ENCODE measurements around the gene HCAR3.

Gene HCAR3

DNA sequence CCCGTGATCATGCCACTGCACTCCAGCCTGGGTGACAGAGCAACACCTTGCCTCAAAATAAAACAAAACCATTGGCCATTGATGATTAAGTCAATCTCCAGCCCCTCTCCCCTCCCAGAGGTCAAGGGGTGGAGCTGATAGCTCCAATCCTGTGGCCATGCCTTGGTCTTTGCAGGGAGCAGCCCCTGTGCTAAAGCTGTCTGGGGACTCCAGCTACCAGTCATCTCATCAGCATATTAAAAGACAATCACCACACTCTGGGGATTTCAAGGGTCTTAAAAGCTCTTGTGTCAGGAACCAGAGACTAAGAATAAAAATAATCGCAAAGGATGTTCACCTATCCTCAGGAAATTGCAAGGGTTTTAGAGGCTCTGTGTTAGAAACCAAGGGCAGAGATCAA, 44.1 kb downstream of the HCAR3 start:
- in situ Hi-C loops (cut with MboI; ENCODE audit: low sequenced_read_pairs, unreplicated experiment), result no loop called here
- DNase-seq (ENCODE audit: low spot score), result no peak
- TF ChIP-seq, protein P1, sequence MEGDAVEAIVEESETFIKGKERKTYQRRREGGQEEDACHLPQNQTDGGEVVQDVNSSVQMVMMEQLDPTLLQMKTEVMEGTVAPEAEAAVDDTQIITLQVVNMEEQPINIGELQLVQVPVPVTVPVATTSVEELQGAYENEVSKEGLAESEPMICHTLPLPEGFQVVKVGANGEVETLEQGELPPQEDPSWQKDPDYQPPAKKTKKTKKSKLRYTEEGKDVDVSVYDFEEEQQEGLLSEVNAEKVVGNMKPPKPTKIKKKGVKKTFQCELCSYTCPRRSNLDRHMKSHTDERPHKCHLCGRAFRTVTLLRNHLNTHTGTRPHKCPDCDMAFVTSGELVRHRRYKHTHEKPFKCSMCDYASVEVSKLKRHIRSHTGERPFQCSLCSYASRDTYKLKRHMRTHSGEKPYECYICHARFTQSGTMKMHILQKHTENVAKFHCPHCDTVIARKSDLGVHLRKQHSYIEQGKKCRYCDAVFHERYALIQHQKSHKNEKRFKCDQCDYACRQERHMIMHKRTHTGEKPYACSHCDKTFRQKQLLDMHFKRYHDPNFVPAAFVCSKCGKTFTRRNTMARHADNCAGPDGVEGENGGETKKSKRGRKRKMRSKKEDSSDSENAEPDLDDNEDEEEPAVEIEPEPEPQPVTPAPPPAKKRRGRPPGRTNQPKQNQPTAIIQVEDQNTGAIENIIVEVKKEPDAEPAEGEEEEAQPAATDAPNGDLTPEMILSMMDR (IDR thresholded peaks at IDR 0.05; ENCODE audit: borderline replicate concordance, control extremely low read depth, extremely low read depth, insufficient read depth, missing control alignments), result no peak

DNA sequence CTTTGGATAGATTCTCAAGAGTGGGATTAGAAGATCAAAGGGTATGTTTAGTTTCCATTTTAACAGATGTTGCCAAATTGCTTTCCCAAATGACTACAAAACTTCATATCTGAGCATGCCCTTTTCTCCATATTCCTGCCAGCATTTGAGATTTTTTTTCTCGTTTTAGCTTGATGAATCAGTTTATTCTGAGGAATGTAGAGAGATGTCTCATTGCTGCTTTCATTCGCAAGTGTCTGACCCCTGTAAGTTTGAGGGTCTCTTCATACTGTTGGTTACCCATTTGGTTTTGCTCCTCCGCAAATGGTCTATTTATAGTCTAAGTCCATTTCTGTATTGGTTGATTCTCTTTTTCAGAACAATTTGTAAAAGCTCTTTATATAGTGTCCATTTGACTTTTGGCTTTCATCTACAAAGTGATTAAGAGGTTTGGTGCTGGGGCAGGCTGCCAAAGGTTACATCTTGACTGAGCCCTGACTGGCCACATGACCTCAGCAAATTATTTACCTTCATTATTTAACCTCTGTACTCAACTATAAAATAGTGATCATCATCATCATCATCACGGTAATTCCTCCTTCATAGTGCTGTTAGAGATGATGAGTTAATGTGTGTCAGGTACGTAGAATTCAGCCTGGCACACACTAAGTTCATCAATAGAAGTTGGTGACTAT, 47.1 kb downstream of the HCAR3 start:
- in situ Hi-C loops (cut with MboI; ENCODE audit: low sequenced_read_pairs, unreplicated experiment), result no loop called here
- TF ChIP-seq, protein P1 (IDR thresholded peaks at IDR 0.05; ENCODE audit: borderline replicate concordance, control extremely low read depth, extremely low read depth, insufficient read depth, missing control alignments), result no peak
- no peak for DNase-seq (ENCODE audit: low spot score)

DNA sequence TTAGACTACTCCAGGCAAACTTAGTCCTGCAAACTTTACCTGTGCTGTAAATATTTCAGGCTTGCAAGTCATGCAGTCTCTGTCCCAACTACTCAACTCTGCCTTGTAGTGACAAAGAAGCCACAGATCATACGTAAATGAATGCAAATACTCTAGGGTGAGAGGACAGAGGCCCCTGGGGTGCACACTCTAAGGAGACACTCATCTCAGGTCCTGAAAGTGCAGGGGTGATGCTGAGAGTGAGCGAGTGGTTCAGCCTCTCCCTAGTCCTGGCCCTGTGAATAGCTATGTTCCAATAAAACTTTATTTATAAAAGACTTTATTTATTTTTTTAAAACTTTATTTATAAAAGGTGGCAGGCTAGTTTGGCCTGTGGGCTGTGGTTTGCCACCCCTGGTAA, 48.3 kb downstream of the HCAR3 start:
- TF ChIP-seq, protein P1 (IDR thresholded peaks at IDR 0.05; ENCODE audit: borderline replicate concordance, control extremely low read depth, extremely low read depth, insufficient read depth, missing control alignments), result no peak
- in situ Hi-C loops (cut with MboI; ENCODE audit: low sequenced_read_pairs, unreplicated experiment), result no loop called here
- DNase-seq (ENCODE audit: low spot score), result no peak

DNA sequence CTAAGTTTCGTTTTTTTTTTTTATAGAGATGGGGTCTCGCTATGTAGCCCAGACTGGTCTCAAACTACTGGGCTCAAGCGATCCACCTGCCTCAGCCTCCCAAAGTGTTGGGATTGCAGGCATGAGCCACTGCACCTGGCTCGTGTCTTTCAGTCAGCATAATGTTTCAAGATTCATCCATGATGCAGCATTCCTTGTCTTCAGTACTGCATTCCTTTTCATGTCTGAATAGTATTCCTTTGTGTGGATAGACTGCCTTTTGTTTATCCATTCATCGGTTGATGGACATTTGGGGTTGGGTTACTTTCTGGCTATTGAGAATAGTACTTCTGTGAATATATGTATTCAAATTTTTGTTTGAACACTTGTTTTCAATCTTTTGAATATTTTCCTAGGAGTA, 50.9 kb downstream of the HCAR3 start:
- in situ Hi-C loops (cut with MboI; ENCODE audit: low sequenced_read_pairs, unreplicated experiment), result no loop called here
- no peak for DNase-seq (ENCODE audit: low spot score)

DNA sequence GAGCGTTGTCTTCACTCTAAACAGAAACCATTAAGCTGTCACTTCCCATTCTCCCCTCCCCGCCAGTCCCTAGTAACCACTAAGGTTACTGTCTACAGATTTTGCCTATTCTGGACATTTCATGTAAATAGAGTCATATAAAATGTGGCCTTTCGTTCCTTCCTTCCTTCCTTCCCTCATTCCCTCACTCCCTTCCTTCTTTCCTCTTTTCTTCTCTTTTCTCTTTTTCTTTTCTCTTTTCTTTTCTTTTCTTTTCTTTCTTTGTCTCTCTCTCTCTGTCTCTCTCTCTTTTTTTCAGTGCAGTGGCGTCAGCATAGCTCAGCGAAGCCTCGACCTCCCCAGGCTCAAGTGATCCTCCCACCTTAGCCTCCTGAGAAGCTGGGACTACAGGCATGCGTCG, 51.3 kb downstream of the HCAR3 start:
- in situ Hi-C loops (cut with MboI; ENCODE audit: low sequenced_read_pairs, unreplicated experiment), result no loop called here
- TF ChIP-seq, protein P1 (IDR thresholded peaks at IDR 0.05; ENCODE audit: borderline replicate concordance, control extremely low read depth, extremely low read depth, insufficient read depth, missing control alignments), result no peak
- no peak for DNase-seq (ENCODE audit: low spot score)

More for the DNA sequence above, 50.9 kb downstream of the HCAR3 start:
- TF ChIP-seq, protein P1 (IDR thresholded peaks at IDR 0.05; ENCODE audit: borderline replicate concordance, control extremely low read depth, extremely low read depth, insufficient read depth, missing control alignments), result no peak
